Endothelial cell (in vitro differentiated cells): ENCODE data around the gene DNAJA4. TPM values are rescaled to one million over a fixed set of nuclear protein-coding genes. Genes with fewer than 3 reads are reported as not detected.
A peak's percentile ranks its signal among the peaks of the same experiment; 100 is the strongest.

ENCODE experiments used
- DNase-seq: peaks from one replicate; pipeline ENCODE4 v3.0.0; 2021; ENCODE audit warnings: low spot score
- H3K27ac Mint-ChIP-seq: one replicate; pipeline ENCODE4 v1.8.0; 2021; ENCODE audit warnings: mixed read lengths, inconsistent platforms; ENCODE audit not compliant: unreplicated experiment
- H3K27me3 Mint-ChIP-seq: one replicate; pipeline ENCODE4 v1.8.0; 2021; ENCODE audit warnings: mild to moderate bottlenecking, moderate library complexity, mixed read lengths, inconsistent platforms; ENCODE audit not compliant: unreplicated experiment
- H3K36me3 Mint-ChIP-seq: one replicate; pipeline ENCODE4 v1.8.0; 2021; ENCODE audit warnings: mild to moderate bottlenecking, low read depth, mixed read lengths, inconsistent platforms; ENCODE audit not compliant: unreplicated experiment
- H3K4me1 Mint-ChIP-seq: one replicate; pipeline ENCODE4 v1.8.0; 2021; ENCODE audit warnings: mild to moderate bottlenecking, mixed read lengths, inconsistent platforms; ENCODE audit not compliant: unreplicated experiment
- H3K4me3 Mint-ChIP-seq: one replicate; pipeline ENCODE4 v1.8.0; 2021; ENCODE audit warnings: mild to moderate bottlenecking, mixed read lengths, inconsistent platforms; ENCODE audit not compliant: unreplicated experiment
- H3K9me3 Mint-ChIP-seq: one replicate; pipeline ENCODE4 v1.8.0; 2021; ENCODE audit warnings: mixed read lengths, inconsistent platforms; ENCODE audit not compliant: unreplicated experiment
- CTCF ChIP-seq: fragments of 200-600 bp; sonication (generic); IDR thresholded peaks from one replicate; pipeline ENCODE4 v1.5.0; 2021; ENCODE audit warnings: antibody characterized with exemption; ENCODE audit not compliant: unreplicated experiment
- long read RNA-seq: library from polyadenylated mRNA; unstranded; transcript quantifications from one replicate; pipeline ENCODE4 v2.0.0, GENCODE V29; 2020; ENCODE audit not compliant: unreplicated experiment
- total RNA-seq: library from RNA; stranded (reverse); fragmentation: NEBNext Ultra II Directional; extraction: Animal tissue kit (Norgen Biotek cat#: 25700); gene quantifications from one replicate; pipeline ENCODE4 v1.2.1, GENCODE V29; 2021; ENCODE audit not compliant: unreplicated experiment

DNAJA4 gene
- 2.1 TPM for total RNA-seq
- long read RNA-seq, result 0 reads

- H3K27ac Mint-ChIP-seq, result no peak within 1 kb of the TSS
- DNase-seq, result peak; percentile 51
- no peaks in the 10 kb centered on the region for H3K9me3 Mint-ChIP-seq
- peaks cover 2% of the 10 kb centered on the region for H3K4me1 Mint-ChIP-seq
- H3K4me3 Mint-ChIP-seq, result no peak within 1 kb of the TSS
- no peak for TF ChIP-seq CTCF
- peaks cover 5% of the 10 kb centered on the region for H3K27me3 Mint-ChIP-seq
- H3K36me3 Mint-ChIP-seq, result no peaks in the 10 kb centered on the region
Measured at GRCh38 chr15:78264304-78265136, at the start of gene DNAJA4. TSS of gene DNAJA4 (plus strand) at chr15:78264562. CDS start at chr15:78264764, 202 bp downstream.

- Mint-ChIP-seq H3K9me3 (no peaks in the 10 kb centered on the region), H3K4me3 (no peak overlapping the region), H3K36me3 (no peaks in the 10 kb centered on the region), H3K27me3 (peaks cover 2% of the 10 kb centered on the region), H3K27ac (no peak overlapping the region), H3K4me1 (no peaks in the 10 kb centered on the region)
- no peak for DNase-seq
- no peak for TF ChIP-seq CTCF
Measured at GRCh38 chr15:78216276-78217104, 47.9 kb upstream of the DNAJA4 start.

- no peak overlapping the region for H3K27ac Mint-ChIP-seq
- H3K27me3 Mint-ChIP-seq, result peaks cover 2% of the 10 kb centered on the region
- H3K4me1 Mint-ChIP-seq, result no peaks in the 10 kb centered on the region
- DNase-seq, result no peak
- H3K4me3 Mint-ChIP-seq, result no peak overlapping the region
- H3K36me3 Mint-ChIP-seq, result no peaks in the 10 kb centered on the region
- TF ChIP-seq CTCF, result no peak
- H3K9me3 Mint-ChIP-seq, result no peaks in the 10 kb centered on the region
Measured at GRCh38 chr15:78220713-78221112, 43.6 kb upstream of the DNAJA4 start.

- Mint-ChIP-seq H3K27ac (no peak overlapping the region), H3K36me3 (no peaks in the 10 kb centered on the region), H3K4me3 (no peak overlapping the region), H3K4me1 (no peaks in the 10 kb centered on the region), H3K9me3 (no peaks in the 10 kb centered on the region), H3K27me3 (no peaks in the 10 kb centered on the region)
- DNase-seq, result no peak
- TF ChIP-seq CTCF, result no peak
Measured at GRCh38 chr15:78222745-78223395, 41.5 kb upstream of the DNAJA4 start.
